Nephron (organoid): ENCODE measurements around the gene RPP40.

Experiments
- H3K27ac Mint-ChIP-seq, 3 experiments: 2 replicates each; pipeline ENCODE4 v1.8.0; 2020; ENCODE audit warnings: mixed read lengths in 3 of 3, mild to moderate bottlenecking in 2 of 3, moderate library complexity in 1 of 3
- H3K27me3 Mint-ChIP-seq: 2 replicates; pipeline ENCODE4 v1.8.0; 2021; ENCODE audit warnings: low read depth, mild to moderate bottlenecking, moderate library complexity, mixed read lengths
- H3K36me3 Mint-ChIP-seq: 2 replicates; pipeline ENCODE4 v1.8.0; 2020; ENCODE audit warnings: low read depth, mixed read lengths
- H3K4me1 Mint-ChIP-seq: 2 replicates; pipeline ENCODE4 v1.8.0; 2020; ENCODE audit warnings: mixed read lengths
- H3K4me3 Mint-ChIP-seq, 3 experiments: 2 replicates each; pipeline ENCODE4 v1.8.0; 2020; ENCODE audit warnings: mild to moderate bottlenecking in 3 of 3, mixed read lengths in 3 of 3, moderate library complexity in 2 of 3
- H3K9me3 Mint-ChIP-seq: 2 replicates; pipeline ENCODE4 v1.8.0; 2020; ENCODE audit warnings: mixed read lengths
- TF ChIP-seq, protein P1 (sequence below), 3 experiments: fragments of 200-600 bp; sonication (generic); IDR thresholded peaks; one replicate each; pipeline ENCODE4 v1.5.0; 2021; ENCODE audit warnings: antibody characterized with exemption in 3 of 3; ENCODE audit not compliant: unreplicated experiment in 3 of 3

The RPP40 gene

DNA sequence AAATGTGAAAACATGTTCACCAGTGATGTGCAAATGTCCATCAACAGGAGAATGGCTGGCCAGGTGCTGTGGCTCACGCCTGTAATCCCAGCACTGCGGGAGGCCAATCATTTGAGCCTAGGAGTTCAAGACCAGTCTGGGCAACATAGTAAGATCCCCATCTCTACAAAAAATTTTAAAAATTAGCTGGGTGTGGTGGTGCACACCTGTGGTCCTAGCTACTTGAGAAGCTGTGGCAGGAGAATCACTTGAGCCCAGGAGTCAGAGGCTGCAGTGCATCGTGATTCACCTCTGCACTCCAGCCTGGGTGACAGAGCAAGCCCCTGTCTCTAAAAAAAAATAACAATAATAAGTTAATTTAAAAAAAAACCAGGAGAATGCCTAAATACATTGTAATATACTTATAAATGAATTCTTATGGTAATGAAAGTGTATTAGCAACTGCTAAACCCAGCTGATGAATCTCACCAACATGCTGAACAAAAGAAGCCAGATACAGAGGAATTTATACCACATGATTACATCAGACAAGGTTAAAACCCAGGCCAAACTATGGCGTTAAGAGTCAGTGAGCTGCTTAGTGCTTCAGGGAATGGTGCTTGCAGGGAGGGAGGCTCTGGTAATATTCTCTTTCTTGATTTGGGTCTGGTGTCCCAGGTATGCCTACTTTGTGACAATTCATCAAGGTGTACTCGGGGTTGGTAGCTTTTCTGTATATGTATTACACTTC is 36.4 kb downstream of the RPP40 start:
- Mint-ChIP-seq H3K9me3 (no peaks in the 10 kb centered on the region), H3K4me3 (no peak overlapping the region), H3K36me3 (no peaks in the 10 kb centered on the region), H3K27ac (no peak overlapping the region), H3K27me3 (no peaks in the 10 kb centered on the region), H3K4me1 (peaks cover 11% of the 10 kb centered on the region)
- TF ChIP-seq, protein P1, sequence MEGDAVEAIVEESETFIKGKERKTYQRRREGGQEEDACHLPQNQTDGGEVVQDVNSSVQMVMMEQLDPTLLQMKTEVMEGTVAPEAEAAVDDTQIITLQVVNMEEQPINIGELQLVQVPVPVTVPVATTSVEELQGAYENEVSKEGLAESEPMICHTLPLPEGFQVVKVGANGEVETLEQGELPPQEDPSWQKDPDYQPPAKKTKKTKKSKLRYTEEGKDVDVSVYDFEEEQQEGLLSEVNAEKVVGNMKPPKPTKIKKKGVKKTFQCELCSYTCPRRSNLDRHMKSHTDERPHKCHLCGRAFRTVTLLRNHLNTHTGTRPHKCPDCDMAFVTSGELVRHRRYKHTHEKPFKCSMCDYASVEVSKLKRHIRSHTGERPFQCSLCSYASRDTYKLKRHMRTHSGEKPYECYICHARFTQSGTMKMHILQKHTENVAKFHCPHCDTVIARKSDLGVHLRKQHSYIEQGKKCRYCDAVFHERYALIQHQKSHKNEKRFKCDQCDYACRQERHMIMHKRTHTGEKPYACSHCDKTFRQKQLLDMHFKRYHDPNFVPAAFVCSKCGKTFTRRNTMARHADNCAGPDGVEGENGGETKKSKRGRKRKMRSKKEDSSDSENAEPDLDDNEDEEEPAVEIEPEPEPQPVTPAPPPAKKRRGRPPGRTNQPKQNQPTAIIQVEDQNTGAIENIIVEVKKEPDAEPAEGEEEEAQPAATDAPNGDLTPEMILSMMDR (IDR thresholded peaks at IDR 0.05; ENCODE audit: unreplicated experiment in 3 of 3), result no peak

DNA sequence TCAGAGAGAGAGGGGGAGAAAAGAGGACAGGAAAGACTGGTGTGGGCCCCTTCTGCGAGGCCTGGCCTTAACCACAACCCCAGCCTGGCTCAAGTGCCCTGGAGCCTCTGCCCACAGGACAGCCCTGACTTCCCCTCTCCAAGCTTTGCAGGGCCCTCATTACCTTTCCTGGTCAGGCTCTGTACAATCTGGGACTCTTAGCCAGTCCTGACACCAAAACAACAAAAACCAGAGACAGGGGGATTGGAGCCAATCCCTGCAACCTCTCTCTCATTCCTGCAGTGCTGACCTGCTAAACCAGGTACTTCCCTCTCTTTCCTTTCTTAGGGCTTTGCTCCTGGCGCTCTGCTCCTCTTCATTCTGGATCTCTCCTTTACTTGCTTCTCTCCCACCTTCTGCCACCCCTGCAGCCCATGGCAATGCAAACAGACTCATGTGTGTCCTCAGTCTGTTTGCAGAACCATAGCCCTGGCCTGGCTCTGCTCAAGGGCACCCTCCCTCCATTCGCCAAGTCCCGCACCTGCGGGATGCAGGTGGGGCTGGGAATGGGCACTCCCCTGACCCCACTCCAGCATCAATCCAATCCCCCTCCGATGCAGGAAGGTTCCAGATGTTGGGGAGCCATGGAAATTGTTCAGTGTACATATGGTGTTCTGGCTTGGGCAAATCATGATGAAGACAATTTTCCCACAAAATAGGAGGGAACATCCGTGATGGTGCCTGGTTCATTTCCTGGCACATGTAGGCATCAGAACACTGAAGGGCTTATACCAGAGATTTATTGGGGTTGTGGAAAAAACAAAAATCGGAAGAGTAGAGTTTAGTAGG is 38.1 kb downstream of the RPP40 start:
- Mint-ChIP-seq H3K27me3 (no peaks in the 10 kb centered on the region), H3K36me3 (no peaks in the 10 kb centered on the region), H3K4me3 (no peak overlapping the region), H3K9me3 (no peaks in the 10 kb centered on the region), H3K4me1 (peaks cover 5% of the 10 kb centered on the region), H3K27ac (no peak overlapping the region)
- TF ChIP-seq, protein P1 (IDR thresholded peaks at IDR 0.05; ENCODE audit: unreplicated experiment in 3 of 3), result no peak

DNA sequence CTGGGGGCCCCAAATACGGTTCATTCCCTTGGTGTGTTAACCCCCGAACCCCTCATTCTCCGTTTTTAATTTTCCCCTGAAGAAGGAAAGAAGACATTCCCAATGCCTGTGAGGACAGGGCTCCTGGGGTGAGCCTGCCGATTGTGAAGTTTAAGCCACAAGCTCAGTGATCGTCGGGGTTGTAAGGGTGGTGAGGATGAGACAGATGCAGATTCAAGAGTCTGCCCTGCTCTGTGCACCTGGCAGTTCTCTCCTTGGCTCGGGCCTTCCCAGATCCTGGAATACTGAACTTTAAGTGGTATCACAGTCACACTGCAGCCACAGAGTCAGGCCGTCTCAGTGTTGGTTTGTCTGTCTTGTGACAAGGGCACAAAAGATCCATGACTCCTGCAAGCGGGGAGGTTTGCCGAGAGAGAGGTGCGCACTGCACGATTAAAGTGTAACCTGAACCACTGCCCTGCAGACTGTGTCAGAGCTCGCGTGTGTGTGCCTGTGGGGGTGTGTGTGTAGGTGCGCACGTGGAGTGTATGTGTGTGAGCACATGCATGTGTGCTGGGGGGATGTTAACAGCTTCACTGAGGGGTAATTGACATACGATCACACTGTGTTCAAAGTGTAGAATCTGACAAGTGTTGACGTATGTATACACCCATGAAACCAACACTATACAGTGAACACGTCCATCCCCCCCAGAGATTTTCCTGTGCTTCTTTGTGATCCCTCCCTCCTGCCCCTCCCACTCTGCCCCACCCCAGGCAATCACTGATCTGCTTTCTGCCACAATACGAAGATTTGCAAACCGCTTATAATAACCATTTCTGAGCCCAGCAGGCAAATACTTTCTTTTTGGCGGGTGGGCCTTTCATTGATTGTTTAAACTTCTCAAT is 38.9 kb downstream of the RPP40 start:
- TF ChIP-seq, protein P1 (IDR thresholded peaks at IDR 0.05; ENCODE audit: unreplicated experiment in 3 of 3), result no peak
- H3K27ac Mint-ChIP-seq, result peak overlapping the region in 1 of 3 experiments; percentile 2
- H3K27me3 Mint-ChIP-seq, result no peaks in the 10 kb centered on the region
- no peaks in the 10 kb centered on the region for H3K36me3 Mint-ChIP-seq
- peaks cover 2% of the 10 kb centered on the region for H3K9me3 Mint-ChIP-seq
- no peaks in the 10 kb centered on the region for H3K4me1 Mint-ChIP-seq
- H3K4me3 Mint-ChIP-seq, result no peak overlapping the region

DNA sequence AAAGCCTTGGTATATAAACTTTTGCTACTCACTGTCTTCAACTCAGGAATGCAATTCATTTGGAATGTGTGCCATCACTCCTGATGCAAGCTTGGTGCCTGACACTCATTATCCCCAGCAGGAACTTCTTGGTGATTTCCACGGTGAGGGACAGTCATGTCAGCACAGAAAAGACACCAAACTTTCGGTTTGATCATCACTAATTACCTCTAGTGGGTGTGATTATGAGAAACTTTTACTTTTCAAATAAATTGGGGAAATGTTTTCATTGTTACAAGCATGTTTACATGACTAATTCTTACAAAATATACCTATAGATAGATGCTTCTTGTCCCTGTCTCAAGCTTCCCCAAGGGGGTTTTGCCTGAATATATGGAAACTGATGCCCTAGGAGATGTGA is 40.9 kb downstream of the RPP40 start:
- Mint-ChIP-seq H3K36me3 (no peaks in the 10 kb centered on the region), H3K27me3 (no peaks in the 10 kb centered on the region), H3K4me3 (no peak overlapping the region), H3K9me3 (peaks cover 2% of the 10 kb centered on the region), H3K4me1 (no peaks in the 10 kb centered on the region), H3K27ac (no peak overlapping the region)
- TF ChIP-seq, protein P1 (IDR thresholded peaks at IDR 0.05; ENCODE audit: unreplicated experiment in 3 of 3), result no peak

DNA sequence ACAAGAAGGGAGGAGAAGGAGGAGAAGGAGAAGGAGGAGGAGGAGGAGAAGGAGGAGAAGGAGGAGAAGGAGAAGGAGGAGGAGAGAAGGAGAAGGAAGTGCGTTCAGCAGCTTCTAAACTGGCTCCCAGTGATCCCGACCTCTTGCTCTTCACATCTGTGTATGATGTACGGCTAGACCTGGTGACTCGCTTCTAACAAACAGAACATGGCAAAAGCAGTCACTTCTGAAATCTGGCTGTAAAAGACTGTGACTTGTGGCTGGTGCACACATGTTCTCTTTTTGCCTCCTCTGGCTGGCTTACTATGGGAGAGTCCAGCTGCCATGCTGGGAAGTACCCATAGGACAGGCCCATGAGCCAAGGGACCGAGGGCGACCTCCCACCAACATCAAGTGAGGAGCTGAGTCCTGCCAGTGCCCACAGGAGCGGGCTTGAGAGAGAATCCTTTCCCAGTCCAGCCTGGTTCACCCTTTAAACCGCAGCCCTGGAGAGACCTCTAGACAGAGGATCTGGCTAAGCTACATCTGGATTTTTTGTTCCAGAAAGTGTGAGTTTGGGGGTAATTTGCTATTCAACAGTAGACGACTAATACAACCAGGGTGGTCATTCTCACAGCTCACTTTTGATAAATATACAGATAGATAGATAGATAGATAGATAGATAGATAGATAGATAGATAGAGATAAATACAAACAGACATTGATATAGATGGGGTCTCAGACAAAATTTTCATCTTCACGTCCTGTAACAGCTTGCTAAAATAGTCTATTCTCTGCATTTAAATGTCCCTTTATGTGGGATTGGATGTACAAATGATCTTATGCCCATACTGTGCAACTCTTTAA is 42.3 kb downstream of the RPP40 start:
- Mint-ChIP-seq H3K4me1 (no peaks in the 10 kb centered on the region), H3K9me3 (peaks cover 2% of the 10 kb centered on the region), H3K27ac (peak overlapping the region in 1 of 3 experiments; percentile 36), H3K4me3 (no peak overlapping the region), H3K27me3 (no peaks in the 10 kb centered on the region), H3K36me3 (peaks cover 6% of the 10 kb centered on the region)
- TF ChIP-seq, protein P1 (IDR thresholded peaks at IDR 0.05; ENCODE audit: unreplicated experiment in 3 of 3), result no peak
